ENCODE results near the gene FUOM.
A peak's percentile ranks its signal among the peaks of the same experiment; 100 is the strongest.

The FUOM gene

GRCh38 chr10:133349577-133350011, 8.2 kb downstream of the FUOM start:
- no peak for DNase-seq

GRCh38 chr10:133349160-133349568, 8.7 kb downstream of the FUOM start:
- no peak for DNase-seq

GRCh38 chr10:133347710-133348517, 9.9 kb downstream of the FUOM start:
- peak; percentile 32 for DNase-seq

- no peak for DNase-seq
Measured at GRCh38 chr10:133346413-133346812, 11.4 kb downstream of the FUOM start.

GRCh38 chr10:133344236-133344635, 13.6 kb downstream of the FUOM start:
- no peak for DNase-seq

GRCh38 chr10:133343558-133343957, 14.3 kb downstream of the FUOM start:
- no peak for DNase-seq

GRCh38 chr10:133342942-133343341, 14.9 kb downstream of the FUOM start:
- no peak for DNase-seq

- DNase-seq, result no peak
Measured at GRCh38 chr10:133341983-133342382, 15.8 kb downstream of the FUOM start.

GRCh38 chr10:133339708-133340380, 18.0 kb downstream of the FUOM start:
- DNase-seq, result no peak

GRCh38 chr10:133338080-133339071, 19.4 kb downstream of the FUOM start:
- no peak for DNase-seq

GRCh38 chr10:133337370-133337725, 20.5 kb downstream of the FUOM start:
- no peak for DNase-seq

- DNase-seq, result peak; percentile 75
Measured at GRCh38 chr10:133336577-133337369, 21.0 kb downstream of the FUOM start, which contains the start of gene CALY. TSS of gene CALY (minus strand) at chr10:133336896. CDS start at chr10:133328989, 7,907 bp downstream.

- no peak for DNase-seq
Measured at GRCh38 chr10:133336118-133336576, 21.7 kb downstream of the FUOM start.

- peak; percentile 42 for DNase-seq
Measured at GRCh38 chr10:133335246-133336117, 22.3 kb downstream of the FUOM start.

- peak; percentile 22 for DNase-seq
Measured at GRCh38 chr10:133334503-133335245, 23.1 kb downstream of the FUOM start.

- no peak for DNase-seq
Measured at GRCh38 chr10:133332936-133333699, 24.7 kb downstream of the FUOM start.

- DNase-seq, result peak; percentile 85
Measured at GRCh38 chr10:133329491-133330202, 28.2 kb downstream of the FUOM start.

Measured in NCI-H146 (cell line).